Neural progenitor cell (in vitro differentiated cells): ENCODE data around the gene TEK. TPM values are rescaled to one million over a fixed set of nuclear protein-coding genes. Genes with fewer than 3 reads are reported as not detected.

ENCODE experiments used
- DNase-seq: peaks from one replicate; pipeline ENCODE4 v3.0.0-alpha.2; 2016; ENCODE audit warnings: low spot score
- H2AFZ ChIP-seq: fragments of 200-600 bp; sonication (generic); replicated peaks from 2 replicates; pipeline ENCODE4 v1.6.1; 2016; ENCODE audit warnings: antibody characterized with exemption
- H3F3A ChIP-seq: fragments of 200-600 bp; sonication (generic); 2 replicates; pipeline ENCODE4 v1.6.1; 2016; ENCODE audit warnings: antibody characterized with exemption, low read depth
- H3K27ac ChIP-seq: fragments of 200-600 bp; sonication (generic); 2 replicates; pipeline ENCODE4 v1.5.1; 2016; ENCODE audit warnings: mild to moderate bottlenecking
- H3K27me3 ChIP-seq: fragments of 200-600 bp; sonication (generic); 2 replicates; pipeline ENCODE4 v1.6.1; 2016; ENCODE audit warnings: mild to moderate bottlenecking, moderate library complexity
- H3K36me3 ChIP-seq: fragments of 200-600 bp; sonication (generic); 2 replicates; pipeline ENCODE4 v1.5.1; 2016
- H3K4me1 ChIP-seq: fragments of 200-600 bp; sonication (generic); 2 replicates; pipeline ENCODE4 v1.6.1; 2016; ENCODE audit warnings: mixed run types
- H3K4me2 ChIP-seq: fragments of 200-600 bp; sonication (generic); 2 replicates; pipeline ENCODE4 v1.6.1; 2016
- H3K4me3 ChIP-seq: fragments of 200-600 bp; sonication (generic); 2 replicates; pipeline ENCODE4 v1.5.1; 2016
- H3K79me2 ChIP-seq: fragments of 200-600 bp; sonication (generic); 2 replicates; pipeline ENCODE4 v1.6.1; 2016; ENCODE audit warnings: low read depth
- H3K9ac ChIP-seq: fragments of 200-600 bp; sonication (generic); 2 replicates; pipeline ENCODE4 v1.6.1; 2016
- H3K9me3 ChIP-seq: fragments of 200-600 bp; sonication (generic); 2 replicates; pipeline ENCODE4 v1.5.1; 2016; ENCODE audit warnings: low read depth
- H4K20me1 ChIP-seq: fragments of 200-600 bp; sonication (generic); 2 replicates; pipeline ENCODE4 v1.6.1; 2016; ENCODE audit warnings: low read depth
- H3K27ac Mint-ChIP-seq: 3 replicates; pipeline ENCODE4 v1.8.0; 2021; ENCODE audit warnings: mixed read lengths
- H3K27me3 Mint-ChIP-seq: 2 replicates; pipeline ENCODE4 v1.8.0; 2022; ENCODE audit warnings: low read depth, mild to moderate bottlenecking, inconsistent platforms, moderate library complexity, mixed read lengths; ENCODE audit not compliant: insufficient read depth
- H3K36me3 Mint-ChIP-seq: 3 replicates; pipeline ENCODE4 v1.8.0; 2021; ENCODE audit warnings: mixed read lengths
- H3K4me1 Mint-ChIP-seq: 3 replicates; pipeline ENCODE4 v1.8.0; 2021; ENCODE audit warnings: mixed read lengths
- H3K4me3 Mint-ChIP-seq: 3 replicates; pipeline ENCODE4 v1.8.0; 2021; ENCODE audit warnings: mild to moderate bottlenecking, moderate library complexity, mixed read lengths
- H3K9me3 Mint-ChIP-seq: 3 replicates; pipeline ENCODE4 v1.8.0; 2020; ENCODE audit warnings: mixed read lengths
- CTCF ChIP-seq: fragments of 200-600 bp; sonication (generic); IDR thresholded peaks from 2 replicates; pipeline ENCODE4 v1.5.1; 2017; ENCODE audit warnings: antibody characterized with exemption, mild to moderate bottlenecking
- EZH2 ChIP-seq: fragments of 200-600 bp; sonication (generic); IDR thresholded peaks from 2 replicates; pipeline ENCODE4 v1.6.1; 2017; ENCODE audit warnings: antibody characterized with exemption, mild to moderate bottlenecking, moderate library complexity
- EZH2phosphoT487 ChIP-seq: fragments of 200-600 bp; sonication (generic); IDR thresholded peaks from 2 replicates; pipeline ENCODE4 v1.6.1; 2017; ENCODE audit warnings: antibody characterized with exemption
- total RNA-seq: library from RNA; depleted of rRNA; stranded (reverse); fragments of >200 nt; gene quantifications from 2 replicates; pipeline ENCODE4 v1.2.3, GENCODE V29; 2015; ENCODE audit warnings: low replicate concordance

The TEK gene
- total RNA-seq, 1 donor from 2014 or later: 12.3 TPM

- Mint-ChIP-seq H3K27me3 (peaks cover 5% of the 10 kb centered on the region), H3K4me3 (no peak overlapping the region), H3K36me3 (no peaks in the 10 kb centered on the region), H3K4me1 (peaks cover 2% of the 10 kb centered on the region), H3K9me3 (no peaks in the 10 kb centered on the region), H3K27ac (no peak overlapping the region)
- H3K27me3 ChIP-seq: no peaks in the 10 kb centered on the region
- no peaks in the 10 kb centered on the region for H3F3A ChIP-seq
- peaks cover 4% of the 10 kb centered on the region for H3K4me1 ChIP-seq
- no peaks in the 10 kb centered on the region for H3K9me3 ChIP-seq
- no peak overlapping the region for H3K27ac ChIP-seq
- H2AFZ ChIP-seq: no peak overlapping the region
- no peak overlapping the region for H3K4me3 ChIP-seq
- H3K79me2 ChIP-seq: no peaks in the 10 kb centered on the region
- no peaks in the 10 kb centered on the region for H4K20me1 ChIP-seq
- TF ChIP-seq CTCF (no peak), EZH2 (no peak), EZH2phosphoT487 (no peak)
- no peaks in the 10 kb centered on the region for H3K36me3 ChIP-seq
- H3K9ac ChIP-seq: no peak overlapping the region
- DNase-seq: no peak
- no peak overlapping the region for H3K4me2 ChIP-seq
Observed at GRCh38 chr9:27126670-27127069, 17.6 kb downstream of the TEK start.

GRCh38 chr9:27129221-27129620 is 20.2 kb downstream of the TEK start:
- no peak for DNase-seq
- Histone ChIP-seq H3K4me1 (no peaks in the 10 kb centered on the region), H3K4me2 (no peak overlapping the region), H4K20me1 (no peaks in the 10 kb centered on the region), H2AFZ (no peak overlapping the region), H3K9ac (no peak overlapping the region), H3K27me3 (no peaks in the 10 kb centered on the region), H3K36me3 (no peaks in the 10 kb centered on the region), H3K79me2 (no peaks in the 10 kb centered on the region), H3K9me3 (no peaks in the 10 kb centered on the region), H3K27ac (no peak overlapping the region), H3F3A (no peaks in the 10 kb centered on the region), H3K4me3 (no peak overlapping the region)
- Mint-ChIP-seq H3K27me3 (peaks cover 2% of the 10 kb centered on the region), H3K36me3 (no peaks in the 10 kb centered on the region), H3K9me3 (no peaks in the 10 kb centered on the region), H3K4me1 (no peaks in the 10 kb centered on the region), H3K27ac (no peak overlapping the region), H3K4me3 (no peak overlapping the region)
- TF ChIP-seq EZH2phosphoT487 (no peak), EZH2 (no peak), CTCF (no peak)

GRCh38 chr9:27131731-27132130 is 22.7 kb downstream of the TEK start:
- DNase-seq: no peak
- Mint-ChIP-seq H3K27me3 (no peaks in the 10 kb centered on the region), H3K27ac (no peak overlapping the region), H3K4me3 (no peak overlapping the region), H3K9me3 (no peaks in the 10 kb centered on the region), H3K36me3 (no peaks in the 10 kb centered on the region), H3K4me1 (no peaks in the 10 kb centered on the region)
- Histone ChIP-seq H3K27ac (no peak overlapping the region), H3K79me2 (no peaks in the 10 kb centered on the region), H3K36me3 (no peaks in the 10 kb centered on the region), H3K9me3 (no peaks in the 10 kb centered on the region), H2AFZ (no peak overlapping the region), H4K20me1 (no peaks in the 10 kb centered on the region), H3F3A (no peaks in the 10 kb centered on the region), H3K4me3 (no peak overlapping the region), H3K9ac (no peak overlapping the region), H3K4me2 (no peak overlapping the region), H3K4me1 (no peaks in the 10 kb centered on the region), H3K27me3 (no peaks in the 10 kb centered on the region)
- TF ChIP-seq CTCF (no peak), EZH2 (no peak), EZH2phosphoT487 (no peak)
